ENCODE data around the gene MAP3K15. TPM values are rescaled to one million over a fixed set of nuclear protein-coding genes. Genes with fewer than 3 reads are reported as not detected.
A peak's percentile ranks its signal among the peaks of the same experiment; 100 is the strongest.

The MAP3K15 gene
- polyA plus RNA-seq, 1 of the 3 experiments (the other 2 are of a cell fraction) = 0.07 TPM

DNA sequence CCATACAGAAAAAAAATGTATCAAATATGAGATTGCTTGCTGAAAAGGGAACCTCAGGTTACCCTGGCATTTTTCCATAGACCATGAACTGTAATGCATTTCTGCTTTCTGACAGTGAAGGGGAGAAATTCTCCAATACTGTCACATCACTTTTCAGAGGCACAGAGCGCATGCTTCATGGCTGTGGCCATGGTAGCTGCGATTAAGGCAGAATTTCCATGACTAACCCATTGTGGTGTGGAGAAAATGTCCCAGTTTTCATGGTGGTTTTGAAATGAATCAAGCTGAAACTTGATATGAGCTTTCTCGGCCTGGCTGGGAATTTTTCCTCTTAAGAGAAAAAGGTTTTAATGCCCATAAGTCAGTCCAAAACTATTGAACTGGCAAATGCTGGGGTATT is 39.5 kb upstream of the MAP3K15 start:
- WGBS (ENCODE audit: low lambda C conversion rate) = 10% methylated on average over 3 of the region's 3 CpGs
- Histone ChIP-seq H3K4me3 (ENCODE audit: low read depth in 2 of 2, low read length in 1 of 2) (no peak overlapping the region), H3K79me2 (ENCODE audit: insufficient read depth) (peaks cover 10% of the 10 kb centered on the region), H3K9ac (peak overlapping the region; percentile 5; the same call in 1 of the 2 replicates), H3K4me1 (ENCODE audit: control insufficient read depth in 1 of 2, insufficient read depth in 2 of 2, low read depth in 1 of 2, low read length in 1 of 2) (peaks cover 0 to 9% of the 10 kb centered on the region in 2 experiments; a peak in 2 of 4 replicates), H2AFZ (ENCODE audit: low read depth) (no peak overlapping the region), H3K36me3 (replicated peaks in 1 of 2; ENCODE audit: control insufficient read depth in 1 of 2, insufficient read depth in 2 of 2, low read length in 1 of 2) (peaks cover under 1 to 17% of the 10 kb centered on the region in 2 experiments), H3K27ac (ENCODE audit: low read depth in 2 of 2, low read length in 1 of 2) (peak overlapping the region in 1 of 2 experiments; percentile 89; a peak in 2 of 4 replicates), H3K9me3 (no peaks in the 10 kb centered on the region), H3K9me2 (no peaks in the 10 kb centered on the region), H3K4me2 (peak overlapping the region; percentile 44; the same call in 1 of the 2 replicates), H4K20me1 (ENCODE audit: insufficient read depth) (no peaks in the 10 kb centered on the region), H3K27me3 (ENCODE audit: insufficient read depth) (no peaks in the 10 kb centered on the region), H3F3A (replicated peaks; ENCODE audit: insufficient read depth) (peaks cover 25% of the 10 kb centered on the region)
- ChIA-PET CTCF (no interaction called here), POLR2A (no interaction called here)
- DNase-seq = no peak
- TF ChIP-seq GABPA (IDR thresholded peaks at IDR 0.05; ENCODE audit: low read depth) (no peak), FOXJ3 (CRISPR knock-in tag; IDR thresholded peaks at IDR 0.05) (no peak), CHD2 (IDR thresholded peaks at IDR 0.05; ENCODE audit: low read length, partially characterized antibody) (no peak), PBX3 (IDR thresholded peaks at IDR 0.05) (peak; percentile 31; the same call in 1 of the 2 replicates), YY1 (IDR thresholded peaks at IDR 0.05; ENCODE audit: low read depth) (no peak), TCF12 (IDR thresholded peaks at IDR 0.05) (peak; percentile 41; the same call in 1 of the 2 replicates), SMC3 (IDR thresholded peaks at IDR 0.05; ENCODE audit: low read depth, low read length) (no peak), GATA2 (CRISPR knock-in tag; IDR thresholded peaks at IDR 0.05) (no peak), EZH2phosphoT487 (IDR thresholded peaks at IDR 0.05; ENCODE audit: borderline replicate concordance, low read depth) (no peak), ELF1 (IDR thresholded peaks at IDR 0.05) (no peak), RCOR1 (IDR thresholded peaks at IDR 0.05; ENCODE audit: low read length) (no peak), USF2 (IDR thresholded peaks at IDR 0.05; ENCODE audit: borderline replicate concordance, low read depth, low read length) (no peak), POLR2AphosphoS5 (IDR thresholded peaks at IDR 0.05; ENCODE audit: low read depth, low read length) (no peak), NFIC (IDR thresholded peaks at IDR 0.05; ENCODE audit: borderline replicate concordance) (no peak; the same call in 1 of the 2 replicates), RFX5 (IDR thresholded peaks at IDR 0.05; ENCODE audit: low read length) (no peak), MAX (IDR thresholded peaks at IDR 0.05; ENCODE audit: low read depth) (no peak), TEAD4 (IDR thresholded peaks at IDR 0.05; ENCODE audit: borderline replicate concordance, insufficient read depth) (peak; percentile 30; the same call in 1 of the 2 replicates), MXI1 (IDR thresholded peaks at IDR 0.05; ENCODE audit: low read depth, low read length) (no peak), FOSL2 (IDR thresholded peaks at IDR 0.05; ENCODE audit: borderline replicate concordance, low read depth) (peak; percentile 71; the same call in 1 of the 2 replicates), JUND (IDR thresholded peaks at IDR 0.05) (0 out of 2 replicates have a peak, but pooled peaks have one; percentile 39), RAD21 (IDR thresholded peaks at IDR 0.05; ENCODE audit: low read length) (no peak), EP300 (IDR thresholded peaks at IDR 0.05; ENCODE audit: borderline replicate concordance in 1 of 2, low read depth in 1 of 2, low read length in 1 of 2) (no peak), FOXM1 (IDR thresholded peaks at IDR 0.05; ENCODE audit: low read depth) (no peak), NRF1 (IDR thresholded peaks at IDR 0.05; ENCODE audit: low read depth, low read length) (0 out of 2 replicates have a peak, but pooled peaks have one; percentile 3)
- TF ChIP-seq, protein P1, sequence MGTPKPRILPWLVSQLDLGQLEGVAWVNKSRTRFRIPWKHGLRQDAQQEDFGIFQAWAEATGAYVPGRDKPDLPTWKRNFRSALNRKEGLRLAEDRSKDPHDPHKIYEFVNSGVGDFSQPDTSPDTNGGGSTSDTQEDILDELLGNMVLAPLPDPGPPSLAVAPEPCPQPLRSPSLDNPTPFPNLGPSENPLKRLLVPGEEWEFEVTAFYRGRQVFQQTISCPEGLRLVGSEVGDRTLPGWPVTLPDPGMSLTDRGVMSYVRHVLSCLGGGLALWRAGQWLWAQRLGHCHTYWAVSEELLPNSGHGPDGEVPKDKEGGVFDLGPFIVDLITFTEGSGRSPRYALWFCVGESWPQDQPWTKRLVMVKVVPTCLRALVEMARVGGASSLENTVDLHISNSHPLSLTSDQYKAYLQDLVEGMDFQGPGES (IDR thresholded peaks at IDR 0.05; ENCODE audit: low read depth, low read length) = no peak
- TF ChIP-seq, protein P2, sequence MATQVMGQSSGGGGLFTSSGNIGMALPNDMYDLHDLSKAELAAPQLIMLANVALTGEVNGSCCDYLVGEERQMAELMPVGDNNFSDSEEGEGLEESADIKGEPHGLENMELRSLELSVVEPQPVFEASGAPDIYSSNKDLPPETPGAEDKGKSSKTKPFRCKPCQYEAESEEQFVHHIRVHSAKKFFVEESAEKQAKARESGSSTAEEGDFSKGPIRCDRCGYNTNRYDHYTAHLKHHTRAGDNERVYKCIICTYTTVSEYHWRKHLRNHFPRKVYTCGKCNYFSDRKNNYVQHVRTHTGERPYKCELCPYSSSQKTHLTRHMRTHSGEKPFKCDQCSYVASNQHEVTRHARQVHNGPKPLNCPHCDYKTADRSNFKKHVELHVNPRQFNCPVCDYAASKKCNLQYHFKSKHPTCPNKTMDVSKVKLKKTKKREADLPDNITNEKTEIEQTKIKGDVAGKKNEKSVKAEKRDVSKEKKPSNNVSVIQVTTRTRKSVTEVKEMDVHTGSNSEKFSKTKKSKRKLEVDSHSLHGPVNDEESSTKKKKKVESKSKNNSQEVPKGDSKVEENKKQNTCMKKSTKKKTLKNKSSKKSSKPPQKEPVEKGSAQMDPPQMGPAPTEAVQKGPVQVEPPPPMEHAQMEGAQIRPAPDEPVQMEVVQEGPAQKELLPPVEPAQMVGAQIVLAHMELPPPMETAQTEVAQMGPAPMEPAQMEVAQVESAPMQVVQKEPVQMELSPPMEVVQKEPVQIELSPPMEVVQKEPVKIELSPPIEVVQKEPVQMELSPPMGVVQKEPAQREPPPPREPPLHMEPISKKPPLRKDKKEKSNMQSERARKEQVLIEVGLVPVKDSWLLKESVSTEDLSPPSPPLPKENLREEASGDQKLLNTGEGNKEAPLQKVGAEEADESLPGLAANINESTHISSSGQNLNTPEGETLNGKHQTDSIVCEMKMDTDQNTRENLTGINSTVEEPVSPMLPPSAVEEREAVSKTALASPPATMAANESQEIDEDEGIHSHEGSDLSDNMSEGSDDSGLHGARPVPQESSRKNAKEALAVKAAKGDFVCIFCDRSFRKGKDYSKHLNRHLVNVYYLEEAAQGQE (IDR thresholded peaks at IDR 0.05; ENCODE audit: low read depth, low read length) = no peak
- TF ChIP-seq, protein P3, sequence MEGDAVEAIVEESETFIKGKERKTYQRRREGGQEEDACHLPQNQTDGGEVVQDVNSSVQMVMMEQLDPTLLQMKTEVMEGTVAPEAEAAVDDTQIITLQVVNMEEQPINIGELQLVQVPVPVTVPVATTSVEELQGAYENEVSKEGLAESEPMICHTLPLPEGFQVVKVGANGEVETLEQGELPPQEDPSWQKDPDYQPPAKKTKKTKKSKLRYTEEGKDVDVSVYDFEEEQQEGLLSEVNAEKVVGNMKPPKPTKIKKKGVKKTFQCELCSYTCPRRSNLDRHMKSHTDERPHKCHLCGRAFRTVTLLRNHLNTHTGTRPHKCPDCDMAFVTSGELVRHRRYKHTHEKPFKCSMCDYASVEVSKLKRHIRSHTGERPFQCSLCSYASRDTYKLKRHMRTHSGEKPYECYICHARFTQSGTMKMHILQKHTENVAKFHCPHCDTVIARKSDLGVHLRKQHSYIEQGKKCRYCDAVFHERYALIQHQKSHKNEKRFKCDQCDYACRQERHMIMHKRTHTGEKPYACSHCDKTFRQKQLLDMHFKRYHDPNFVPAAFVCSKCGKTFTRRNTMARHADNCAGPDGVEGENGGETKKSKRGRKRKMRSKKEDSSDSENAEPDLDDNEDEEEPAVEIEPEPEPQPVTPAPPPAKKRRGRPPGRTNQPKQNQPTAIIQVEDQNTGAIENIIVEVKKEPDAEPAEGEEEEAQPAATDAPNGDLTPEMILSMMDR (IDR thresholded peaks at IDR 0.05) = no peak
